ENCODE measurements around the gene PADI3. TPM values are rescaled to one million over a fixed set of nuclear protein-coding genes. Genes with fewer than 3 reads are reported as not detected.

Gene PADI3
- total RNA-seq, 2 donors from 2014 or later = not detected

DNA sequence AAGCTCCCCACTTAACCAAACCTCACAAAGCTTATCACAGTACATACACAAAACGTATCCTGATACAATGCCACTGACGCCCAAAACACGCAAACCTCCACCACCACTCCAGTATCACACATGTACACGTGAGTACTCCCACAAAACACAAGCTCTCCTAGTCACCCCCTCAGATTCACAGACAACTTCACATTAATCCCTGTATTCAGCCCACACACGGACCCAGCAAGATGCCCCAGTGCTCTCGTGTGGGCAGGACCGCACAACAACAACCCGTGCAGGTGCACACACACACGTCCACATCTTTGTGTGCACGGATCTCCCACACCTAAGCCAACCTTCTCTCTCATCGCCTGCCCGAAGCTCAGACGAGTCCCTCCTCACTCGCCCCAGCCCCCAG lies 26.3 kb upstream of the PADI3 start:
- no peak for ATAC-seq (replicated peaks in 1 of 2)
- Mint-ChIP-seq H3K9me3 (no peaks in the 10 kb centered on the region), H3K27ac (no peak overlapping the region)

DNA sequence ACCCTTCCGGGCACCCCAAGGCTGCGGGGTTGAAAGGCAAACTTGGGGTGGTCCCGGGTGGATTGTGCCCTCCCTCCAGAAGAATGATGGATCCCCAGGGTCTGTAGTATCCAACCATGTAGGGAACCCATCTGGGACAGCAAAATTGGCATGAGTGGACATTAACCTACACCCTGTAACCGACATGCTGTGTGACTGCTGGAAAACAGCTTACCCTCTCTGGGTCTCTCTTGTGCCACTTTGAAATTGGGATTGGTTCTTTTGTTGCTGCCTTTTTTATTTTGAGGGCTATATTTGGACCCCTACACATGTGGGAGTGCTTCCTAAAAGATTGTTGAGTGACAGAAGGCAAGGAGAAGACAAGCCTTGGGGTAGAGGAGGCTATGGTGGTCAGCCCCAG lies 24.5 kb upstream of the PADI3 start:
- ATAC-seq (replicated peaks in 1 of 2) = no peak

More for the DNA sequence above, 26.3 kb upstream of the PADI3 start:
- Mint-ChIP-seq H3K27me3 (ENCODE audit: low read depth) (peaks cover 7% of the 10 kb centered on the region), H3K4me3 (no peak overlapping the region), H3K4me1 (ENCODE audit: low read depth) (no peaks in the 10 kb centered on the region), H3K36me3 (ENCODE audit: insufficient read depth in 2 of 2) (no peaks in the 10 kb centered on the region)
- DNase-seq = no peak

DNA sequence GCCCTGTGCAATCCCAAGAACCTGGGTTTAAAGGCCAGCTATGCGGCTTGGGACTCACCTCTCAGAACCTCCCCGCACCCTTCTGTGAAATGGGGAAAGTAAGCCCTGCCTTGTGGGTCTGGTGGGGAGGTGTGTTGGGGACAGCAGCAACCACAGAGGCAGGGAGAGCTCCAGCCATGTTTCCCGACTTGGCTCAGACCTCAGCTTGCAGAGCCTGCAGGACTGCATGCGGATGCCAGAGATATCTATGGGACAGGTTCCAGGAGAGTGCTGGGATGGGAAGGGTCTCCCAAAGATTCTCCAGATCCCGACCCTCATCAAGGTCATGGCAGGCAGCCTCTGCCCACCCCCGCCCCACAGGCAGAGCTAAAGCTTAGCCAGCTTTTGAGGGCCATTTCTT lies 23.8 kb upstream of the PADI3 start:
- Mint-ChIP-seq H3K4me1 (ENCODE audit: low read depth) (no peaks in the 10 kb centered on the region), H3K9me3 (no peaks in the 10 kb centered on the region), H3K36me3 (ENCODE audit: insufficient read depth in 2 of 2) (no peaks in the 10 kb centered on the region), H3K27me3 (ENCODE audit: low read depth) (peaks cover 7% of the 10 kb centered on the region), H3K4me3 (no peak overlapping the region), H3K27ac (no peak overlapping the region)
- no peak for ATAC-seq (replicated peaks in 1 of 2)
- no peak for DNase-seq

More for the DNA sequence above, 24.5 kb upstream of the PADI3 start:
- no peak for DNase-seq
- no peak overlapping the region for H3K27ac Mint-ChIP-seq
- peaks cover 7% of the 10 kb centered on the region for H3K27me3 Mint-ChIP-seq (ENCODE audit: low read depth)
- H3K4me1 Mint-ChIP-seq (ENCODE audit: low read depth) = no peaks in the 10 kb centered on the region
- no peaks in the 10 kb centered on the region for H3K36me3 Mint-ChIP-seq (ENCODE audit: insufficient read depth in 2 of 2)
- H3K9me3 Mint-ChIP-seq = no peaks in the 10 kb centered on the region
- no peak overlapping the region for H3K4me3 Mint-ChIP-seq

DNA sequence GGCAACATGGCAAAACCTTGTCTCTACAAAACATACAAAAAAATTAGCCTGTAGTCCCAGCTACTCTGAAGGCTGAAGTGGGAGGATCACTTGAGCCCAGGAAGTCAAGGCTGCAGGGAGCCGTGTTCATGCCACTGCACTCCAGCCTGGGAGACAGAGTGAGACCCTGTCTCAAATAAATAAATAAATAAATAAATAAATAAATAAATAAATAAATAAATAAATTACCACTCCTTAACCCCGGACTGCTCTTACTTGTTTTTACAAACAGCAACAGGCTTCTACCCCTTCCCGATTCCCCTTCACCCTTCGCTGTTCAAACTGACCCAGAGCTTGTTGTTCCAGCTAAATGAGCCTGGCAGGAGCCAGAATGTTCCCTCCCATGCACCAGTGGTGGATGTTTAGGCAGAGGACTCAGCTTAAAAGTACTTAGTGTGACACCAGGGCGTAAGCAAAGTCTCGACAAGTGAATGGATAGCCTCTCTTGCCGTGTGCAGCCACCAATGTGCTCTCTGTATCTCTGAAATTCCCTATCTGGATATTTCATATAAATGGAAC lies 21.5 kb upstream of the PADI3 start:
- H3K27me3 Mint-ChIP-seq (ENCODE audit: low read depth) = no peaks in the 10 kb centered on the region
- no peak overlapping the region for H3K27ac Mint-ChIP-seq
- no peak for ATAC-seq (replicated peaks in 1 of 2)
- no peaks in the 10 kb centered on the region for H3K4me1 Mint-ChIP-seq (ENCODE audit: low read depth)
- H3K9me3 Mint-ChIP-seq = no peaks in the 10 kb centered on the region
- H3K4me3 Mint-ChIP-seq = no peak overlapping the region
- no peak for DNase-seq
- H3K36me3 Mint-ChIP-seq (ENCODE audit: insufficient read depth in 2 of 2) = no peaks in the 10 kb centered on the region

DNA sequence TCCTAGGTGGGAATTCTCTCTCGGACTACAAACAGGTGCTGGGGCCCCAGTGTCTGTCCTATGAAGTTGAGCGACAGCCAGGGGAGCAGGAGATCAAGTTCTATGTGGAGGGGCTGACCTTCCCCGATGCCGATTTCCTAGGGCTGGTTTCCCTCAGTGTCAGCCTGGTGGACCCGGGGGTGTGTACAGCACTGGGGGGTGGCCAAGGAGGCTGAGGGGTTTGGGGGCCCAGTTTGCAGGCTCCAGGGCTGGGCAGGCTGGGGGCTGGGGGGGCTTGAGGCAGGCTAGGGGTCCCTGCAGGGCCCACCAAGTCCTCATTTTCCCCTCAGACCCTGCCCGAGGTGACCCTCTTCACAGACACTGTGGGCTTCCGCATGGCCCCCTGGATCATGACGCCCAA lies 20.3 kb upstream of the PADI3 start:
- Mint-ChIP-seq H3K4me3 (no peak overlapping the region), H3K9me3 (no peaks in the 10 kb centered on the region), H3K36me3 (ENCODE audit: insufficient read depth in 2 of 2) (no peaks in the 10 kb centered on the region), H3K4me1 (ENCODE audit: low read depth) (no peaks in the 10 kb centered on the region), H3K27ac (no peak overlapping the region), H3K27me3 (ENCODE audit: low read depth) (no peaks in the 10 kb centered on the region)
- DNase-seq (no peak), ATAC-seq (replicated peaks in 1 of 2) (no peak)

DNA sequence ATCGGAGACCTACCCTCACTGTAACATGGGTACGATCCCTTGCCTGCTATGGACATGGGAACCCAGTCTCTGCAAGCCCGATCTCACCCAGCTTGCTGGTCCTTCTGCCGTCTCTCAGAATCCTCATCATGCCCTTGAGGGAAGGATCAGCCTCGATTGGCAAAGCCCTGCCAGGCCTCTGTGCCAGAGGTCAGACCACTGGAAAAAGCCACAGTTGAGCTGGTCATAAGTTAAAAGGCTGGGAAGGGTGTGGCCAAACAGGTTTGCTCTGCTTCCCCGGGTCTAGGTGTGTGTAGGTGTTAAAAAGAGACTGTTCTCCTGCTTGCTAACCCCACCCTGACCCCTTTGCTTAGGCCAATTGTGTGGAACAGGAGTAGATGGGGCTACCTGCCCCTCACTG lies 19.5 kb upstream of the PADI3 start:
- Mint-ChIP-seq H3K27me3 (ENCODE audit: low read depth) (no peaks in the 10 kb centered on the region), H3K36me3 (ENCODE audit: insufficient read depth in 2 of 2) (no peaks in the 10 kb centered on the region), H3K4me1 (ENCODE audit: low read depth) (no peaks in the 10 kb centered on the region), H3K9me3 (no peaks in the 10 kb centered on the region), H3K4me3 (no peak overlapping the region), H3K27ac (no peak overlapping the region)
- DNase-seq = no peak
- ATAC-seq (replicated peaks in 1 of 2) = no peak

DNA sequence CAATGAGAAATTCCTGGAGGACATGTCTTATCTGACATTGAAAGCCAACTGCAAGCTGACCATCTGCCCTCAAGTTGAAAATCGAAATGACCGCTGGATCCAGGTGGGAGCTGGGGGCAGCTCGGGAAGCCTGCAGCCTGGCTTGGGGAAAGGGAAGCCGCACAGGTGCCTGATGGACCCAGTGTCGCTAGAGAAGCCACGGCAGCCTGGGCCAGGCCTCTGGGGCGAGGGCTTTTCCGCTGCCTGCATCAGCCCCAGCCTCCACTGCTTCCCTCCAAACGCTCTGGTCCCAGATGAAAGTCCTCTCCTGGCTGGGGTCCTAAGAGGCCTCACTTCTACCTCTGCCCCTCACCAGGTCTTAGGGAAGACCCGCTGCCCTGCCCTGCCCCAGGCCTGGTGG lies 18.8 kb upstream of the PADI3 start:
- H3K4me3 Mint-ChIP-seq = no peak overlapping the region
- H3K9me3 Mint-ChIP-seq = no peaks in the 10 kb centered on the region
- no peak overlapping the region for H3K27ac Mint-ChIP-seq
- H3K4me1 Mint-ChIP-seq (ENCODE audit: low read depth) = no peaks in the 10 kb centered on the region
- H3K27me3 Mint-ChIP-seq (ENCODE audit: low read depth) = peaks cover 5% of the 10 kb centered on the region
- no peaks in the 10 kb centered on the region for H3K36me3 Mint-ChIP-seq (ENCODE audit: insufficient read depth in 2 of 2)
- ATAC-seq (replicated peaks in 1 of 2) (no peak), DNase-seq (no peak)

DNA sequence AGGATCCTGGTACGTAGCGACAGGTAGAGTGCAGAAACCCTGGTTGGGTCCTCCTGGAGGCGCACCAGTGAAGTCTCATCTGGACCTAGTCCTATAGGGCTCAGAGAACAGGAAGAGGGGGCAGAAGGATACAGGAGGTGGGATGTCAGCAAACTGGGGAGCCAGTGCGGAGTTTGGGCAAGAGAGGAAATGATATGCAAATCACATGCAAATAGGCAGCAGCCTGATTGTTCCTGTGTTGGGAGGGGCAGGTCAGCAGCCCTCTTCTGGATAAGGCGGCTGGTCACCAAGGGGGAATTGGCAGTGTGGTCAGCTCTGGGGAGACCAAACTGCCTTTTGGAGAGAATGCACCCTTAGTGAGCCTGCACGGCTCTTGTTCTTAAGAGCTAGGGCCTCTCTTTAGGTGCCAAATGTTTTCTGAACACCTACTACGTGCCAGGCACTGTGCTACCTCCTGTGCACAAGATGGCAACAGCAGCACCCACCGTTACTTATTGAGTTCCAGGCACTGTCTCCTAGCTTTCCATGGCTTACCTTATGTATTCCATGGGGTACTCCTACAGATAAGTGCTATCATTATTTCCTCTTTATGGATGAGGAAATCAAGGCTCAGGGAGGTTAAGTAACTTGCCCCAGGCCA lies 18.1 kb upstream of the PADI3 start:
- Mint-ChIP-seq H3K4me1 (ENCODE audit: low read depth) (no peaks in the 10 kb centered on the region), H3K27me3 (ENCODE audit: low read depth) (peaks cover 12% of the 10 kb centered on the region), H3K27ac (no peak overlapping the region), H3K4me3 (no peak overlapping the region), H3K36me3 (ENCODE audit: insufficient read depth in 2 of 2) (no peaks in the 10 kb centered on the region), H3K9me3 (no peaks in the 10 kb centered on the region)
- DNase-seq (no peak), ATAC-seq (replicated peaks in 1 of 2) (no peak)

DNA sequence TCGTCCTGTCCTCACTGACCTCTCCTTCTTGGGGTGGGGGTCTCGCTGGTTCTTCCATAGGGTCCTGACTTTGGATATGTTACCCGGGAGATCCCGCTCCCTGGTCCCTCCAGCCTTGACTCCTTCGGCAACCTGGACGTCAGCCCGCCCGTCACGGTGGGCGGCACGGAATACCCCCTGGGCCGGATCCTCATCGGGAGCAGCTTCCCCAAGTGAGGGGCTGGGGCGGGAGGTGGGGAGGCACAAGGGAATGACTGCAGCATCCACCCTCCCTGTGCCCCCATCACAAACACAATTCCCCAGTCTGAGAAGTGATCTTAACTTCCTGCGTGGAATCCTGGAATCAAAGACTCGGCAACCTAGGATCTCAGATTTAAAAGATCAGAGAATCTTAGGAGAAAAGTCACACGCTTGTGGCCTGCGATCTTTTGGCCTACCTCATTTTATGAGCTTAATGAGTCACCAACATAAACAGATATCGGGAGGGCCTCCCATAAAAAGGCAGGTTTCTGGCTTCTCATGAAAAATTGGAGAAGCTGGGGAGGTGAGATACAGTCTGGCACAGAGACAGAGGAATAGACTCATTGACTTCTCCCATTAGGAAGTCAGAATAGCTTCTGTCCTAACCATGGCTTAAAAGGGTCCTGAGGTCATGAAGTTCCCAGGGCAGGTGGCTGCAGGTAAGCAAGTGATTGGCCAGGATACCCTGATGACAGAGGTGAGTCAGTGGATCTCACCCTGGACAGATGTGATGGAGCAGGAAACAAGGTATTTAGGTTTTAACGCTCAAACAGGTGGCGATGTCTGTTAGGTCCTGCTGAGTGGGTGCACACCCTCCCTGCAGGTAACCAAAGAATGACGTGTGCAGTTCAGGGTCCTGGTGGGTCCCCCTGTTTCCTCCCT lies 15.9 kb upstream of the PADI3 start:
- Mint-ChIP-seq H3K27ac (no peak overlapping the region), H3K27me3 (ENCODE audit: low read depth) (peaks cover 15% of the 10 kb centered on the region), H3K36me3 (ENCODE audit: insufficient read depth in 2 of 2) (no peaks in the 10 kb centered on the region), H3K4me3 (no peak overlapping the region), H3K4me1 (ENCODE audit: low read depth) (no peaks in the 10 kb centered on the region), H3K9me3 (no peaks in the 10 kb centered on the region)
- no peak for ATAC-seq (replicated peaks in 1 of 2)
- DNase-seq = no peak

DNA sequence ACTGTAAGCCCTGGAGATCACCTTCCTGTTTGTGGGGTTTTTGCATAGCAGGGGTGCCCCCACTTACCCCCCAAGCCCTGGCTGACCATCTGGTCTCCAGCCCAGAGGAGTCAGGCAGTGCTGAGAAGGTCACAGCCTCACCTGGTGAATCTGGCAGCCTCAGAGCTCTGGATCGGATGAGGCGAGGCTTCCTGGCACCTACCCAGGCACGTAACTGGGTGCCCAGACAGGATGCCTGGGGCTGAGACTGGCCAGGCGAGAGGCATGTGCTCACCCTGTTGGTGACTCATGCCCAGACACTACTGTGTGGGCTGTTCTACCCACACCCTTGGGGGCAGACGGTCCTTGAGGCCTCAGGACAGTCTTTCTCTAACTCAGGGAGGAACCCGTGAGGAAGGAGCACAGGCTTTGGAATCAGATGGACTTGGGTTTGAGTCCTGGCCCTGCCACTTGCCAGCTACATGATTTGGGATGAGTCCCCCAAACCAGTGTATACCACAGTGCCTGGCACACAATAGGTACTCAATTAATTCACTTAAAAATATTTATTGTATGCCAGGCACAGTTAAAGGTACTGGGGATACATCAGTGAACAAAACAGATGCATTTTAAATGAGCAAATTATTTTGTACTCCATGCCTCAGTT lies 15.1 kb upstream of the PADI3 start:
- no peaks in the 10 kb centered on the region for H3K4me1 Mint-ChIP-seq (ENCODE audit: low read depth)
- DNase-seq (no peak), ATAC-seq (replicated peaks in 1 of 2) (peak; percentile 30 to 32)
- peaks cover 15% of the 10 kb centered on the region for H3K27me3 Mint-ChIP-seq (ENCODE audit: low read depth)
- no peaks in the 10 kb centered on the region for H3K36me3 Mint-ChIP-seq (ENCODE audit: insufficient read depth in 2 of 2)
- H3K27ac Mint-ChIP-seq = no peak overlapping the region
- H3K4me3 Mint-ChIP-seq = no peak overlapping the region
- H3K9me3 Mint-ChIP-seq = no peaks in the 10 kb centered on the region

DNA sequence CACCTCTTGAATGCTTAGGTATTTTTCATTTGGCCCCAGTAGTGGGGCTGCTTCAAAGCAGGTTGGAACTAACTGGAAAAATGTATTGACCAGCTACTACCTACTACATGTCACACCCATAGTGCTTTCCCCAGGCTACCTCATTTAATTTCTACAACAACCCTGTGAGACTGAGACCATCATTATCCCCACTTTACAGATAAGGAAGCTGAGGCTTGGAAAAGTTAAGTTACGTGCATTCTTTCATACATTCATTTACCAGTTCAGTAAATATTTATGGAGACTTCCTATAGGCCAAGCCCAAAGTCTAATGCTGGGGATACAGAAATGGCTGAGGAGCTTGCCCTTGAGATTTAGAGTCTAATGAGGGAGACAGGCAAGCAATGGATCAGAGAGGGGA lies 14.5 kb upstream of the PADI3 start:
- no peaks in the 10 kb centered on the region for H3K36me3 Mint-ChIP-seq (ENCODE audit: insufficient read depth in 2 of 2)
- H3K9me3 Mint-ChIP-seq = no peaks in the 10 kb centered on the region
- DNase-seq (no peak), ATAC-seq (replicated peaks in 1 of 2) (no peak)
- H3K4me1 Mint-ChIP-seq (ENCODE audit: low read depth) = no peaks in the 10 kb centered on the region
- H3K27me3 Mint-ChIP-seq (ENCODE audit: low read depth) = peaks cover 15% of the 10 kb centered on the region
- no peak overlapping the region for H3K4me3 Mint-ChIP-seq
- H3K27ac Mint-ChIP-seq = no peak overlapping the region

DNA sequence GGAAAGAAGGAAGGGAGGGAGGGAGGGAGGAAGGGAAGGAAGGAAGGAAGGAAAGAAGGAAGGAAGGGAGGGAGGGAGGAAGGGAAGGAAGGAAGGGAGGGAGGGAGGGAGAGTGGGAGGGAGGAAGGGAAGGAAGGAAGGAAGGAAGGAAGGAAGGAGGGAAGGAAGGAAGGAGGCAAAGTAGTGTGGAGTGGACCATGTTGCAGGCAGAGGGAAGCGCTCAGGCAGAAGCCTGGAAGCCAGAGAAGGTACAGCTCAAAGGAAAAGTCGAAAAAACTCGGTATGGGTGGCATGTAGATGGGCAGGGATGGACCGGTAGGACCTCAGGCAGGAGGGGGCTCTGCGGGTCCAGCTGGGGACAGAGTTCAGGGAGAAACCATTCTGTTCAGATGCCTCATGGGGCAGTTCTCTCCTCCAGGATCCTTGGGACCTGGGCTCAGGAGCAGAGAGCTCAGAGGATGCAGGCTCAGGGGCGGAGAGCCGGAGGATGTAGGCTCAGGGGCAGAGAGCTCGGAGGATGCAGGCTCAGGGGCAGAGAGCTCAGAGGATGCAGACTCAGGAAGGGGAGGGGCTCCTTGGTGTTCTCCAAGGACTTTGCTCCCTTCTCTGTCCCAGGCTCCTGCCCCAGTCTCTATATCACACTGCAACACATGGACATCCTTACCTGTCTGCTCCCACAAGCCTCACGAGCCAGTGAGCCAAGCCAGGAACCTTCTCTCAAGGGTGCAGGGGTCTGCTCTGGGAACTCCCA lies 13.6 kb upstream of the PADI3 start:
- H3K27ac Mint-ChIP-seq = no peak overlapping the region
- H3K4me1 Mint-ChIP-seq (ENCODE audit: low read depth) = no peaks in the 10 kb centered on the region
- H3K4me3 Mint-ChIP-seq = no peak overlapping the region
- peaks cover 15% of the 10 kb centered on the region for H3K27me3 Mint-ChIP-seq (ENCODE audit: low read depth)
- DNase-seq = no peak
- no peak for ATAC-seq (replicated peaks in 1 of 2)
- no peaks in the 10 kb centered on the region for H3K9me3 Mint-ChIP-seq
- no peaks in the 10 kb centered on the region for H3K36me3 Mint-ChIP-seq (ENCODE audit: insufficient read depth in 2 of 2)

All from activated T-cell treated with anti-CD3 and anti-CD28 coated beads, Interleukin-2, amount 50 U/mL, for 72 hours (primary cell).